ENCODE data around the gene FILIP1.

- TF ChIP-seq CTCF (IDR thresholded peaks at IDR 0.05), result no peak
- no peak for TF ChIP-seq POLR2AphosphoS5 (IDR thresholded peaks at IDR 0.05)
Measured at GRCh38 chr6:75530696-75531095, 37.1 kb upstream of the FILIP1 start.
